Glomerular visceral epithelial cell (primary cell): Measurements from ENCODE around the gene WNK2.
"Not testable (repeated sequence)": the region's sequence is repeated elsewhere in the genome, so short reads cannot be mapped to it uniquely, and the experiment has no call there.

Experiments used
- DNase-seq: peaks from one replicate; pipeline ENCODE4 v3.0.0-alpha.2; 2016; ENCODE audit errors: extremely low spot score

Gene WNK2

GRCh38 chr9:93308158-93308602, 124.2 kb downstream of the WNK2 start:
- no peak for DNase-seq

GRCh38 chr9:93308676-93309075, 124.7 kb downstream of the WNK2 start:
- DNase-seq, result no peak

GRCh38 chr9:93309889-93310425, 126.0 kb downstream of the WNK2 start:
- no peak for DNase-seq

- no peak for DNase-seq
Observed at GRCh38 chr9:93315118-93315517, 131.2 kb downstream of the WNK2 start.

- DNase-seq, result no peak
Observed at GRCh38 chr9:93315960-93316359, 132.0 kb downstream of the WNK2 start.

GRCh38 chr9:93316726-93317494, 133.0 kb downstream of the WNK2 start:
- DNase-seq, result no peak

GRCh38 chr9:93317495-93318094, 133.7 kb downstream of the WNK2 start:
- DNase-seq, result no peak

- no peak for DNase-seq
Observed at GRCh38 chr9:93318480-93318879, 134.5 kb downstream of the WNK2 start.

GRCh38 chr9:93319301-93319991, 135.5 kb downstream of the WNK2 start:
- no peak for DNase-seq

- DNase-seq, result no peak
Observed at GRCh38 chr9:93319992-93320500, 136.1 kb downstream of the WNK2 start.

- DNase-seq, result no peak
Observed at GRCh38 chr9:93320591-93321219, 136.8 kb downstream of the WNK2 start.

- DNase-seq, result no peak
Observed at GRCh38 chr9:93321220-93321610, 137.3 kb downstream of the WNK2 start.

- DNase-seq, result not testable (repeated sequence)
Observed at GRCh38 chr9:93323446-93323954, 139.6 kb downstream of the WNK2 start.

GRCh38 chr9:93324191-93324834, 140.4 kb downstream of the WNK2 start:
- no peak for DNase-seq

GRCh38 chr9:93325307-93326035, 141.5 kb downstream of the WNK2 start:
- DNase-seq, result no peak

GRCh38 chr9:93326056-93326455, 142.1 kb downstream of the WNK2 start:
- DNase-seq, result no peak

- DNase-seq, result no peak
Observed at GRCh38 chr9:93326654-93327053, 142.7 kb downstream of the WNK2 start.

GRCh38 chr9:93329629-93330280, 145.8 kb downstream of the WNK2 start:
- no peak for DNase-seq

- DNase-seq, result no peak
Observed at GRCh38 chr9:93332317-93332716, 148.4 kb downstream of the WNK2 start.

- no peak for DNase-seq
Observed at GRCh38 chr9:93336720-93337119, 152.8 kb downstream of the WNK2 start.
